Measurements from ENCODE around the gene IGF2R.

- TF ChIP-seq EZH2 (optimal IDR thresholded peaks at IDR 0.05; ENCODE audit: low read depth, low read length) (no peak), CTCF (IDR thresholded peaks at IDR 0.05; ENCODE audit: low read length) (no peak), EZH2phosphoT487 (IDR thresholded peaks at IDR 0.05; ENCODE audit: low read length) (no peak)
These were observed 99.5 kb downstream of the IGF2R start for GRCh38 chr6:160068346-160068745.

Measured in MM.1S (cell line).